ENCODE data around the gene GEMIN2.
"Not testable (repeated sequence)": the region's sequence is repeated elsewhere in the genome, so short reads cannot be mapped to it uniquely, and the experiment has no call there.

Gene GEMIN2, protein sequence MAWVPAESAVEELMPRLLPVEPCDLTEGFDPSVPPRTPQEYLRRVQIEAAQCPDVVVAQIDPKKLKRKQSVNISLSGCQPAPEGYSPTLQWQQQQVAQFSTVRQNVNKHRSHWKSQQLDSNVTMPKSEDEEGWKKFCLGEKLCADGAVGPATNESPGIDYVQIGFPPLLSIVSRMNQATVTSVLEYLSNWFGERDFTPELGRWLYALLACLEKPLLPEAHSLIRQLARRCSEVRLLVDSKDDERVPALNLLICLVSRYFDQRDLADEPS

GRCh38 chr14:39114073-39114838 is at the start of gene GEMIN2:
GEMIN2 (plus strand) TSS chr14:39114323; CDS start chr14:39114339, 16 bp downstream.
- H3K4me3 ChIP-seq (replicated peaks; ENCODE audit: low read depth, low read length): peak within 1 kb of the TSS; percentile 73
- TF ChIP-seq, protein P1, sequence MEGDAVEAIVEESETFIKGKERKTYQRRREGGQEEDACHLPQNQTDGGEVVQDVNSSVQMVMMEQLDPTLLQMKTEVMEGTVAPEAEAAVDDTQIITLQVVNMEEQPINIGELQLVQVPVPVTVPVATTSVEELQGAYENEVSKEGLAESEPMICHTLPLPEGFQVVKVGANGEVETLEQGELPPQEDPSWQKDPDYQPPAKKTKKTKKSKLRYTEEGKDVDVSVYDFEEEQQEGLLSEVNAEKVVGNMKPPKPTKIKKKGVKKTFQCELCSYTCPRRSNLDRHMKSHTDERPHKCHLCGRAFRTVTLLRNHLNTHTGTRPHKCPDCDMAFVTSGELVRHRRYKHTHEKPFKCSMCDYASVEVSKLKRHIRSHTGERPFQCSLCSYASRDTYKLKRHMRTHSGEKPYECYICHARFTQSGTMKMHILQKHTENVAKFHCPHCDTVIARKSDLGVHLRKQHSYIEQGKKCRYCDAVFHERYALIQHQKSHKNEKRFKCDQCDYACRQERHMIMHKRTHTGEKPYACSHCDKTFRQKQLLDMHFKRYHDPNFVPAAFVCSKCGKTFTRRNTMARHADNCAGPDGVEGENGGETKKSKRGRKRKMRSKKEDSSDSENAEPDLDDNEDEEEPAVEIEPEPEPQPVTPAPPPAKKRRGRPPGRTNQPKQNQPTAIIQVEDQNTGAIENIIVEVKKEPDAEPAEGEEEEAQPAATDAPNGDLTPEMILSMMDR (IDR thresholded peaks at IDR 0.05; ENCODE audit: insufficient read depth, low read length, poor library complexity, severe bottlenecking): no peak
- no peaks in the 10 kb centered on the region for H3K27me3 ChIP-seq (replicated peaks; ENCODE audit: control insufficient read depth, insufficient read depth, low read length)
- peaks cover 2% of the 10 kb centered on the region for H3K36me3 ChIP-seq (ENCODE audit: control insufficient read depth, insufficient read depth, low read length)
- peak; percentile 93 for DNase-seq (ENCODE audit: extremely low read depth, insufficient read length)

DNA sequence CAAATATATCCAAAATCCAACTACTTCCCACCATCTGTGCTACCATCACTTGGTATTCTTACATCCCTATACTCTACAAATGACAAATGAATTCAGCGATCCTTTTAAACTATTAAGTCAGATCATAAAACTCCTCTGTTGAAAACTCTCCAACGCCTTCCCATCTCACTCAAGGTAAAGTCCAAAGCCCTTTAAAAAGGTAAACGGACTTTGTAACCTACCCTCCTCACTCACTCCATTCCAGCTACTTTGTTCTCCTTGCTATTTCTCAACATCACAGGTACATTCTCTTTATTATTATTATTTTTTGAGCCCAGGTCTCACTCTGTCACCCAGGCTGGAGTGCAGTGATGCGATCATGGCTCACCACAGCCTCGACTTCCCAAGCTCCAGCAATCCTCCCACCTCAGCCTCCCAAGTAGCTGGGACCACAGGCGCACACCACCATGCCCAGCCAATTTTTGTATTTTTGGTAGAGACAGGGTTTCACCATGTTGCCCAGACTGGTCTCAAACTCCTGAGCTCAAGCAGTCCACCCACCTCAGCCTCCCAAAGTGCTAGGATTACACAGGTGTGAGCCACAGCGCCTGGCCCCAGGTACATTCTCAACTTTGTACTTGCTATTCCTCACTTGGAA is 44.8 kb upstream of the GEMIN2 start:
- not testable (repeated sequence) for H3K4me3 ChIP-seq (replicated peaks; ENCODE audit: low read depth, low read length); DNase-seq (ENCODE audit: extremely low read depth, insufficient read length); H3K27me3 ChIP-seq (replicated peaks; ENCODE audit: control insufficient read depth, insufficient read depth, low read length); H3K36me3 ChIP-seq (ENCODE audit: control insufficient read depth, insufficient read depth, low read length)

DNA sequence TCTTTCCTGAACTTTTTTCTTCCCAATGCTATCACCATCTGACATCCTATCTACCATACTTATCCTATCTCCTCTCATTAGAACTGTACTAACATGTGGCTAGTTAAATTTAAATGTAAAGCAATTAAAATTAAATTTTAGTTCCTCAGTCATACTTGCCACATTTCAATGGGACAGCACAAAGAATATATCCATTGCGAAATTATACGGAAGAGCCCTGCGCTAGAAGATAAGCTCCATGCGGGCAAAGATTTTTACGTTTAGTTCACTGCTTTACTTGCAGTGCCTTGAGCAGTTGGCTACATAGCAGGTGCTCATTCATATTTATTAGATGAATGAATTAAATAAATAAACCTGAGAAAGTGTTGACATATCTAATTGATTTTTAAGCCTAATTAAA is 44.2 kb upstream of the GEMIN2 start:
- peaks cover 3% of the 10 kb centered on the region for H3K36me3 ChIP-seq (ENCODE audit: control insufficient read depth, insufficient read depth, low read length)
- no peaks in the 10 kb centered on the region for H3K27me3 ChIP-seq (replicated peaks; ENCODE audit: control insufficient read depth, insufficient read depth, low read length)
- TF ChIP-seq, protein P1 (IDR thresholded peaks at IDR 0.05; ENCODE audit: insufficient read depth, low read length, poor library complexity, severe bottlenecking): no peak

GRCh38 chr14:39071096-39071495 is 43.0 kb upstream of the GEMIN2 start:
- peaks cover 3% of the 10 kb centered on the region for H3K36me3 ChIP-seq (ENCODE audit: control insufficient read depth, insufficient read depth, low read length)
- no peaks in the 10 kb centered on the region for H3K27me3 ChIP-seq (replicated peaks; ENCODE audit: control insufficient read depth, insufficient read depth, low read length)
- TF ChIP-seq, protein P1 (IDR thresholded peaks at IDR 0.05; ENCODE audit: insufficient read depth, low read length, poor library complexity, severe bottlenecking): no peak
- no peak for DNase-seq (ENCODE audit: extremely low read depth, insufficient read length)
- no peak overlapping the region for H3K4me3 ChIP-seq (replicated peaks; ENCODE audit: low read depth, low read length)

More for the DNA sequence above, 44.2 kb upstream of the GEMIN2 start:
- no peak for DNase-seq (ENCODE audit: extremely low read depth, insufficient read length)
- H3K4me3 ChIP-seq (replicated peaks; ENCODE audit: low read depth, low read length): no peak overlapping the region

- Histone ChIP-seq H3K36me3 (ENCODE audit: control insufficient read depth, insufficient read depth, low read length) (peaks cover 10% of the 10 kb centered on the region), H3K27me3 (replicated peaks; ENCODE audit: control insufficient read depth, insufficient read depth, low read length) (no peaks in the 10 kb centered on the region), H3K4me3 (replicated peaks; ENCODE audit: low read depth, low read length) (no peak overlapping the region)
- TF ChIP-seq, protein P1 (IDR thresholded peaks at IDR 0.05; ENCODE audit: insufficient read depth, low read length, poor library complexity, severe bottlenecking): no peak
- DNase-seq (ENCODE audit: extremely low read depth, insufficient read length): no peak
Measured at GRCh38 chr14:39080886-39081285, 33.2 kb upstream of the GEMIN2 start.

DNA sequence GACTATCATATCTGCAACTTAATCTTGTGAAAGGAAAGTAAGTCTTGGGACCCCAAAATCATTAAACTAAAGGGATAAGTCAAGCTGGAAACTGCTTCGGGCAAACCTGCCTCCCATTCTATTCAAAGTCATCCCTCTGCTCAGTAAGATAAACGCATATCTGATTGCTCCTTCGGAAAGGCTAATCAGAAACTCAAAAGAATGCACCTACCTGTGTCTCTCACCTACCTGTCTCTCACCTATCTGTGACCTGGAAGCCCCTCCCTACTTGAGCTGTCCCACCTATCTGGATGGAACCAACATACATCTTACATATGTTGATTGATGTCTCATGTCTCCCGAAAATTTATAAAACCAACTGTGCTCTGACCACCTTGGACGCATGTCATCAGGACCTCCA is 31.0 kb upstream of the GEMIN2 start:
- peaks cover 9% of the 10 kb centered on the region for H3K36me3 ChIP-seq (ENCODE audit: control insufficient read depth, insufficient read depth, low read length)
- no peak for DNase-seq (ENCODE audit: extremely low read depth, insufficient read length)

More for the DNA sequence above, 31.0 kb upstream of the GEMIN2 start:
- Histone ChIP-seq H3K27me3 (replicated peaks; ENCODE audit: control insufficient read depth, insufficient read depth, low read length) (no peaks in the 10 kb centered on the region), H3K4me3 (replicated peaks; ENCODE audit: low read depth, low read length) (no peak overlapping the region)
- TF ChIP-seq, protein P1 (IDR thresholded peaks at IDR 0.05; ENCODE audit: insufficient read depth, low read length, poor library complexity, severe bottlenecking): no peak

Data from GM06990 (cell line).